GM19395 (cell line): Measurements from ENCODE around the gene CKMT2.

Source experiments
- ATAC-seq: cut with Tn5 transposase; IDR thresholded peaks from one replicate; pipeline ENCODE4 v1.9.1; 2021; ENCODE audit warnings: mild to moderate bottlenecking, moderate library complexity; ENCODE audit not compliant: unreplicated experiment

The CKMT2 gene

GRCh38 chr5:81302596-81302995 is 69.5 kb downstream of the CKMT2 start:
- ATAC-seq: no peak

- no peak for ATAC-seq
Measured at GRCh38 chr5:81303563-81303962, 70.4 kb downstream of the CKMT2 start.

GRCh38 chr5:81305785-81306184 is 72.7 kb downstream of the CKMT2 start:
- no peak for ATAC-seq

GRCh38 chr5:81308836-81309235 is 75.7 kb downstream of the CKMT2 start:
- no peak for ATAC-seq

- ATAC-seq: no peak
Measured at GRCh38 chr5:81310402-81311063, 77.4 kb downstream of the CKMT2 start.

GRCh38 chr5:81313278-81313677 is 80.2 kb downstream of the CKMT2 start:
- no peak for ATAC-seq

- ATAC-seq: no peak
Measured at GRCh38 chr5:81313686-81314085, 80.6 kb downstream of the CKMT2 start.

- ATAC-seq: no peak
Measured at GRCh38 chr5:81314581-81314980, 81.5 kb downstream of the CKMT2 start.

- ATAC-seq: no peak
Measured at GRCh38 chr5:81315336-81315735, 82.2 kb downstream of the CKMT2 start.

GRCh38 chr5:81315830-81316229 is 82.7 kb downstream of the CKMT2 start:
- no peak for ATAC-seq
